Measurements from ENCODE around the gene TRIM58. TPM values are rescaled to one million over a fixed set of nuclear protein-coding genes. Genes with fewer than 3 reads are reported as not detected.

The TRIM58 gene
- total RNA-seq, 4 donors from 2014 or later, result 2.0 to 10.8 (median 7.0) TPM; not detected in 1

GRCh38 chr1:247905181-247905580 lies 48.2 kb downstream of the TRIM58 start:
- TF ChIP-seq POLR2AphosphoS5 (IDR thresholded peaks at IDR 0.05) (no peak), CTCF (IDR thresholded peaks at IDR 0.05) (no peak), POLR2A (IDR thresholded peaks at IDR 0.05) (no peak), EP300 (IDR thresholded peaks at IDR 0.05; ENCODE audit: low read depth) (no peak)
- Histone ChIP-seq H3K27ac (no peak overlapping the region), H3K4me3 (no peak overlapping the region), H3K36me3 (no peaks in the 10 kb centered on the region), H3K9me3 (no peaks in the 10 kb centered on the region), H3K27me3 (no peaks in the 10 kb centered on the region), H3K4me1 (peaks cover 0 to 3% (median 0%) of the 10 kb centered on the region in 4 donors)
- DNase-seq, result no peak
- intact Hi-C loops (cut with DNase I; ENCODE audit: low total_unique reads) (no loop called here), in situ Hi-C loops (cut with MboI; ENCODE audit: low pct_ligation_motif_present in 1 of 4, low pct_unique_long_range_greater_than_20kb in 1 of 4, low sequenced_read_pairs in 3 of 4) (no loop called here)
- 99% methylated on average over 13 of the region's 13 CpGs; no CpG with 5 or more reads in 1 of the 2 donors for WGBS, 2 donors (ENCODE audit: low coverage in 1 of 2)

- intact Hi-C loops (cut with DNase I; ENCODE audit: low total_unique reads), result no loop called here
- no peak for TF ChIP-seq EP300 (IDR thresholded peaks at IDR 0.05; ENCODE audit: low read depth)
- no peak for TF ChIP-seq CTCF (IDR thresholded peaks at IDR 0.05)
- TF ChIP-seq POLR2A (IDR thresholded peaks at IDR 0.05), result no peak
- H3K27me3 ChIP-seq, result no peaks in the 10 kb centered on the region
- WGBS, 2 donors (ENCODE audit: low coverage in 1 of 2), result 32 to 68% methylated on average over 3 to 9 of the region's 9 CpGs
- peak overlapping the region in 1 of 4 donors; percentile 35 for H3K4me3 ChIP-seq
- DNase-seq, result no peak
- no peak overlapping the region for H3K27ac ChIP-seq
- in situ Hi-C loops (cut with MboI; ENCODE audit: low pct_ligation_motif_present in 1 of 4, low pct_unique_long_range_greater_than_20kb in 1 of 4, low sequenced_read_pairs in 3 of 4), result no loop called here
- H3K36me3 ChIP-seq, result no peaks in the 10 kb centered on the region
- H3K9me3 ChIP-seq, result no peaks in the 10 kb centered on the region
- H3K4me1 ChIP-seq, result peaks cover 0 to 3% (median 0%) of the 10 kb centered on the region in 4 donors
Observed at GRCh38 chr1:247905910-247906503, 49.0 kb downstream of the TRIM58 start.

GRCh38 chr1:247906504-247907047 lies 49.6 kb downstream of the TRIM58 start:
- H3K4me3 ChIP-seq, result peak overlapping the region in 2 of 4 donors; percentile 1 to 35

GRCh38 chr1:247908766-247909165 lies 51.8 kb downstream of the TRIM58 start:
- DNase-seq, result no peak
- intact Hi-C loops (cut with DNase I; ENCODE audit: low total_unique reads), result no loop called here

More at GRCh38 chr1:247906504-247907047, 49.6 kb downstream of the TRIM58 start:
- DNase-seq, result peak; percentile 25
- TF ChIP-seq POLR2AphosphoS5 (IDR thresholded peaks at IDR 0.05) (no peak), CTCF (IDR thresholded peaks at IDR 0.05) (no peak), POLR2A (IDR thresholded peaks at IDR 0.05) (no peak), EP300 (IDR thresholded peaks at IDR 0.05; ENCODE audit: low read depth) (no peak)
- no peaks in the 10 kb centered on the region for H3K27me3 ChIP-seq
- WGBS, 2 donors (ENCODE audit: low coverage in 1 of 2), result 11% methylated on average over 3 to 7 of the region's 7 CpGs
- no peak overlapping the region for H3K27ac ChIP-seq
- intact Hi-C loops (cut with DNase I; ENCODE audit: low total_unique reads), result no loop called here
- H3K4me1 ChIP-seq, result peaks cover 0 to 3% (median 0%) of the 10 kb centered on the region in 4 donors
- in situ Hi-C loops (cut with MboI; ENCODE audit: low pct_ligation_motif_present in 1 of 4, low pct_unique_long_range_greater_than_20kb in 1 of 4, low sequenced_read_pairs in 3 of 4), result no loop called here
- no peaks in the 10 kb centered on the region for H3K36me3 ChIP-seq
- no peaks in the 10 kb centered on the region for H3K9me3 ChIP-seq

More at GRCh38 chr1:247908766-247909165, 51.8 kb downstream of the TRIM58 start:
- no peaks in the 10 kb centered on the region for H3K9me3 ChIP-seq
- WGBS, 2 donors (ENCODE audit: low coverage in 1 of 2), result 60 to 84% methylated on average over 4 to 5 of the region's 5 CpGs
- H3K36me3 ChIP-seq, result no peaks in the 10 kb centered on the region
- no peak overlapping the region for H3K27ac ChIP-seq
- in situ Hi-C loops (cut with MboI; ENCODE audit: low pct_ligation_motif_present in 1 of 4, low pct_unique_long_range_greater_than_20kb in 1 of 4, low sequenced_read_pairs in 3 of 4), result no loop called here
- TF ChIP-seq EP300 (IDR thresholded peaks at IDR 0.05; ENCODE audit: low read depth) (no peak), POLR2A (IDR thresholded peaks at IDR 0.05) (no peak), POLR2AphosphoS5 (IDR thresholded peaks at IDR 0.05) (no peak), CTCF (IDR thresholded peaks at IDR 0.05) (no peak)
- no peaks in the 10 kb centered on the region for H3K27me3 ChIP-seq
- H3K4me1 ChIP-seq, result peaks cover 0 to 3% (median 0%) of the 10 kb centered on the region in 4 donors
- no peak overlapping the region for H3K4me3 ChIP-seq
